Thyroid gland (tissue), 4 donors: ENCODE measurements around the gene NECTIN1. TPM values are rescaled to one million over a fixed set of nuclear protein-coding genes. Genes with fewer than 3 reads are reported as not detected.
A peak's percentile ranks its signal among the peaks of the same experiment; 100 is the strongest.

Experiments
- DNase-seq, 2 donors: peaks; one replicate each; pipeline ENCODE4 v3.0.0-alpha.2; 2019
- H3K27ac ChIP-seq, 3 donors: fragments of 200-600 bp; sonication (generic); 1 replicate in 2 of 3; 2 replicates in 1 of 3; pipeline ENCODE4 v1.5.1; 2016 to 2019; ENCODE audit warnings: mild to moderate bottlenecking in 1 of 3, moderate library complexity in 1 of 3
- H3K27me3 ChIP-seq: fragments of 200-600 bp; sonication (generic); one replicate; pipeline ENCODE4 v1.5.1; 2019
- H3K36me3 ChIP-seq, 2 donors: fragments of 200-600 bp; sonication (generic); one replicate each; pipeline ENCODE4 v1.5.1; 2016 to 2019
- H3K4me1 ChIP-seq, 2 donors: fragments of 200-600 bp; sonication (generic); one replicate each; pipeline ENCODE4 v1.5.1; 2017 to 2019
- H3K4me3 ChIP-seq, 3 donors: fragments of 200-600 bp; sonication (generic); replicated peaks in 1 of 3; 1 replicate in 2 of 3; 2 replicates in 1 of 3; pipeline ENCODE4 v1.5.1; 2016; ENCODE audit warnings: mild to moderate bottlenecking in 1 of 3
- H3K9me3 ChIP-seq: fragments of 200-600 bp; sonication (generic); one replicate; pipeline ENCODE4 v1.5.1; 2017
- POLR2A ChIP-seq, 2 donors: fragments of 450-650 bp; IDR thresholded peaks; one replicate each; pipeline ENCODE4 v1.6.1; 2017; ENCODE audit warnings: antibody characterized with exemption in 2 of 2, mild to moderate bottlenecking in 2 of 2, moderate library complexity in 1 of 2
- WGBS, 2 donors: methylation state at CpG; one replicate each; pipeline ENCODE4 v1.1.5; 2017; 5-methylcytosine and 5-hydroxymethylcytosine counted together
- intact Hi-C: fragments of 100-400 bp; cut with DNase I; formaldehyde crosslinking; loops from one replicate; pipeline ENCODE4 v1.15.1; 2023
- total RNA-seq, 4 donors: library from RNA; depleted of rRNA; stranded (reverse); fragments of >200 nt; gene quantifications; one replicate each; pipeline ENCODE4 v1.2.3, GENCODE V29; 2016
- TF ChIP-seq, protein P1 (sequence below), 6 experiments: fragments of 200-600 bp in 3 of 6; fragments of 450-650 bp in 3 of 6; sonication (generic) in 3 of 6; IDR thresholded peaks; one replicate each; pipeline ENCODE4 v1.5.1; 2016 to 2019; ENCODE audit warnings: antibody characterized with exemption in 6 of 6, mild to moderate bottlenecking in 2 of 6, inconsistent platforms in 1 of 6, moderate library complexity in 1 of 6

The NECTIN1 gene
- total RNA-seq, result 1 to 10 TPM in 3 of 4 donors, under 1 TPM in 1; 0.94 to 5.3 (median 2.3) TPM

DNA sequence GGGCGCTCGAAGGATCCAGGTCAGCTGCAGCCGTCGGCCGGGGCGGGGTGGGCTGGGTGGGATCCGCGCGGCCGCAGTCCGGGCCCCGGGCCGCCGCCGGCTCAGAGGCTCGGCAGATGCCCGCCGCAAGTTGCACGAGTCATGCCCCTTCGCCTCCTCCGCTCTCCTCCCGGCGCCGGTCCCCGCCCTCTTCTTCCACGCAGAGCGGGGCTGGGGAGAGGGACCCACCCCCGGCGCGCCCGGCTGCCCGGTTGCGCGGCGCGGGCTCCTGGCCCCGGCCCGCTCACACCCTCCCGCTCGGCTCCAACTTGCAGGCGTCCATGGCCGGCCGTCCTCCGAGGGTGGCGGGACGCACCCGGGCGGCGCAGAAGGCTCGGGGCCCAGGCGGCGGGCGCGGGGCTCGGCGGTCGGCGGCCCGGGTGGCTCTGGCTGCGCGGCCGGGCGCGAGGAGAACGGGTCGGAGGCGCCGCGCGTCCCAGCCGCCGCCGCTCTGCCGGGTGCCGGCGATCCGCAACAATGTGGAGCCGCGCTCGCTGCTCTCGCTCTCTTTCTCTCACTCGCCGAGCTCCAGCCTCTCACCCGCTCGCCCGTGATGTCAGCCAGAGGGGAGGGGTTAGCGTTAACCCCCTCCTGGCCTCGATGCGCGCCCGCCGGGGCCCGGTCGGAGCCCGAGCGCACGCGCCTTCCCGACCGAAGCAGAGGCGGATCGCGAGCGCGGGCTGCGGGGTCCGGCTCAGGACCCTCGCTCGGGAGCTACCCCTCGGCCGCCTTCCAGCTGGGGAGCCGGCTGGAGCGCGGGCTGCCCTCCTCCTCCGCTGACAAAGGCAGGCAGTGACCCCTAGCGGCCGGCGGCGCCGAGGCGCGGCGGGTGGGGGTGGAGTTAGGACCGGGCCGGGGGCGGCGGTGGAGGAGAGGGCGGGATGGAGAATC, at the start of gene NECTIN1:
NECTIN1 (minus strand) TSS at position 550 of the 930 bp plus-strand sequence. CDS start 647 bp downstream, outside the sequence.
- peak within 1 kb of the TSS in 2 of 3 donors; percentile 69 to 89 for H3K27ac ChIP-seq
- DNase-seq, result peak; percentile 84 to 87
- peak; percentile 8 to 97 for TF ChIP-seq POLR2A (IDR thresholded peaks at IDR 0.05)
- TF ChIP-seq, protein P1, sequence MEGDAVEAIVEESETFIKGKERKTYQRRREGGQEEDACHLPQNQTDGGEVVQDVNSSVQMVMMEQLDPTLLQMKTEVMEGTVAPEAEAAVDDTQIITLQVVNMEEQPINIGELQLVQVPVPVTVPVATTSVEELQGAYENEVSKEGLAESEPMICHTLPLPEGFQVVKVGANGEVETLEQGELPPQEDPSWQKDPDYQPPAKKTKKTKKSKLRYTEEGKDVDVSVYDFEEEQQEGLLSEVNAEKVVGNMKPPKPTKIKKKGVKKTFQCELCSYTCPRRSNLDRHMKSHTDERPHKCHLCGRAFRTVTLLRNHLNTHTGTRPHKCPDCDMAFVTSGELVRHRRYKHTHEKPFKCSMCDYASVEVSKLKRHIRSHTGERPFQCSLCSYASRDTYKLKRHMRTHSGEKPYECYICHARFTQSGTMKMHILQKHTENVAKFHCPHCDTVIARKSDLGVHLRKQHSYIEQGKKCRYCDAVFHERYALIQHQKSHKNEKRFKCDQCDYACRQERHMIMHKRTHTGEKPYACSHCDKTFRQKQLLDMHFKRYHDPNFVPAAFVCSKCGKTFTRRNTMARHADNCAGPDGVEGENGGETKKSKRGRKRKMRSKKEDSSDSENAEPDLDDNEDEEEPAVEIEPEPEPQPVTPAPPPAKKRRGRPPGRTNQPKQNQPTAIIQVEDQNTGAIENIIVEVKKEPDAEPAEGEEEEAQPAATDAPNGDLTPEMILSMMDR (IDR thresholded peaks at IDR 0.05), result peak; percentile 51 to 98 (median 85)
- intact Hi-C loops, result loop anchor here (5.0 kb wide), 2 partner anchors 62 to 247 kb away; no protein-coding TSS in a partner anchor
- H3K9me3 ChIP-seq, result no peaks in the 10 kb centered on the region
- no peaks in the 10 kb centered on the region for H3K36me3 ChIP-seq
- H3K4me1 ChIP-seq, result peaks cover 19 to 27% of the 10 kb centered on the region in 2 donors
- no peaks in the 10 kb centered on the region for H3K27me3 ChIP-seq
- peak within 1 kb of the TSS; percentile 66 to 87 (median 70) for H3K4me3 ChIP-seq
- 0 to 1% methylated on average over 14 to 23 of the region's 128 CpGs for WGBS, 2 donors

DNA sequence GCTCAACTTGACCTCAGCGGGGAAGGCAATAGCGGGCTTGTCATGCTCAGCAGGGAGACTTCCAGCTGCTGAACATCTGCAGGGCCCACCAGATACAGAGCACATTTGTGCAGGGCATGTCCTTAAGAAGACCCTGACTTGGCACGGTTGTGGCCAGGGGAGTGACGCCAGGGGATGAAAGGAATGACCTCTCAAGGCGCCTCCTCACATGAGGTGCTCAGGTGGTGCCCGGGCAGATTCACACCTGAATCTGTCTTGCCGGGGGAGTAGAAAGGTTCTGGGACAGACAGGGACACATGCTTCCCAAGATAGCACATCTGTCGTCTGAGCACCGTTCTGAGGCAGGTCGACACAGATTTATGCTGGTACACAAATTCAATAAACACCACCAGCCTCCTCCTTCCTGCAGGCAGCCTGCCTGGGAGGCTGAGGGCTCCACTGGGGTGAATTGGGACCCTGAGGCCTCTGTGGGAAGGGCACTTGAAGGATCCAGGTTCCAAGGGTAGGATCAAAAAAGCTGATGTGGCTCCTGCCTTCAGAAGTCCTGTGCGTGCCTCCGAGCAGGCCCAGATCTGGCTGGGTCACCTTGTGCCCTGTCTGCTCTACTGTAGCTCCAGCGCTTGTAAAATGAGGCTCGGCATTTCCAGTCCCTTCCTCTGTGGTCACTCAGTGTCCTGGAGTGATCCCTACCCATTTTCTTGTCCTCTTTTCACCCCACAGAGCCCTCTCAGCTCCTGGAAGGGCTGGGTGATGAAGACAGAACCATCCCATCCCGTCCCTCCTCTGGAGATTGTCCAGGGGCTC, 49.6 kb upstream of the NECTIN1 start:
- Histone ChIP-seq H3K36me3 (no peaks in the 10 kb centered on the region), H3K9me3 (no peaks in the 10 kb centered on the region), H3K4me1 (no peaks in the 10 kb centered on the region), H3K4me3 (no peak overlapping the region), H3K27ac (no peak overlapping the region), H3K27me3 (no peaks in the 10 kb centered on the region)
- TF ChIP-seq POLR2A (IDR thresholded peaks at IDR 0.05), result no peak
- TF ChIP-seq, protein P1 (IDR thresholded peaks at IDR 0.05), result no peak
- DNase-seq, result no peak
- WGBS, 2 donors, result 85 to 87% methylated on average over 14 to 15 of the region's 15 CpGs
- intact Hi-C loops, result no loop called here

GRCh38 chr11:119777940-119778339, 48.9 kb upstream of the NECTIN1 start:
- no peaks in the 10 kb centered on the region for H3K4me1 ChIP-seq
- no peaks in the 10 kb centered on the region for H3K27me3 ChIP-seq
- no peak for TF ChIP-seq POLR2A (IDR thresholded peaks at IDR 0.05)
- TF ChIP-seq, protein P1 (IDR thresholded peaks at IDR 0.05), result no peak
- no peaks in the 10 kb centered on the region for H3K36me3 ChIP-seq
- no peaks in the 10 kb centered on the region for H3K9me3 ChIP-seq
- no peak overlapping the region for H3K27ac ChIP-seq
- H3K4me3 ChIP-seq, result no peak overlapping the region
- intact Hi-C loops, result no loop called here
- WGBS, 2 donors, result 93% methylated on average over 10 of the region's 10 CpGs; no CpG with 5 or more reads in 1 of the 2 donors
- no peak for DNase-seq

DNA sequence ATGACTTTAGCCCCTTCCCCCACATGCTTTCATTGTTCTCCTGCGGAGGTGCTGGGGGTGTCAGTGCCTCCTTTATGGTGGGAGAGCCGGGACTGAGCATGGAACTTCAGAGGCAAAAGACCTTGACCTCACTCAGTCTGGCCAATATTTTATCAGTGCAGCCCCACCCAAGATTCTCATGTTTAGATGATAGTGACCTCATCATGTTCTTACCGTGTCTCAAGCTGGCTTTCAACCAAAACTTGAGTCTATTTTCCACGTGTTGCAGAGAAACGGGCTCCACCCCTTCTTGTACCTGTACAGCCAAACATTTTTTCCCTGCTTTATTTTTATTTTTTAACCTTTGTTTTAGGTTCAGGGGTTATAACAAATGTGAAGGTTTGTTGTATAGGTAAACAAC, 47.7 kb upstream of the NECTIN1 start:
- intact Hi-C loops, result no loop called here
- no peaks in the 10 kb centered on the region for H3K27me3 ChIP-seq
- no peak for DNase-seq
- H3K4me3 ChIP-seq, result no peak overlapping the region
- WGBS, 2 donors, result 56 to 60% methylated on average over 5 of the region's 5 CpGs
- H3K36me3 ChIP-seq, result no peaks in the 10 kb centered on the region
- TF ChIP-seq, protein P1 (IDR thresholded peaks at IDR 0.05), result no peak
- TF ChIP-seq POLR2A (IDR thresholded peaks at IDR 0.05), result no peak
- no peak overlapping the region for H3K27ac ChIP-seq
- H3K4me1 ChIP-seq, result no peaks in the 10 kb centered on the region
- no peaks in the 10 kb centered on the region for H3K9me3 ChIP-seq
